Activated CD4-positive, alpha-beta T cell treated with anti-CD3 and anti-CD28 coated beads for 36 hours (primary cell): ENCODE results near the gene CDC5L. TPM values are rescaled to one million over a fixed set of nuclear protein-coding genes. Genes with fewer than 3 reads are reported as not detected.
"Not testable (repeated sequence)": the region's sequence is repeated elsewhere in the genome, so short reads cannot be mapped to it uniquely, and the experiment has no call there.

ENCODE experiments used
- ATAC-seq: fragments of 200-7000 bp; cut with Tn5 transposase; one replicate; pipeline ENCODE4 v1.10.0; 2021; ENCODE audit warnings: mild to moderate bottlenecking, moderate library complexity
- CTCF ChIA-PET: fragments of 350-600 bp; sonication (Branson Sonifier 250); formaldehyde crosslinking; loops from one replicate; lab custom pipeline; 2021; ENCODE audit warnings: antibody characterized with exemption; lab: Charles Lee
- POLR2A ChIA-PET: fragments of 350-600 bp; sonication (Branson Sonifier 250); formaldehyde crosslinking; loops from one replicate; lab custom pipeline; 2021; ENCODE audit warnings: antibody characterized with exemption, inconsistent platforms; lab: Charles Lee
- DNase-seq: peaks from one replicate; pipeline ENCODE4 v3.0.0-alpha.2; 2020
- H3K27ac Mint-ChIP-seq: one replicate; pipeline ENCODE4 v1.8.0; 2021; ENCODE audit warnings: mixed read lengths
- H3K27me3 Mint-ChIP-seq: one replicate; pipeline ENCODE4 v1.8.0; 2021; ENCODE audit warnings: mixed read lengths
- H3K36me3 Mint-ChIP-seq: one replicate; pipeline ENCODE4 v1.8.0; 2021; ENCODE audit warnings: low read depth, mixed read lengths
- H3K4me1 Mint-ChIP-seq: one replicate; pipeline ENCODE4 v1.8.0; 2021; ENCODE audit warnings: mixed read lengths
- H3K4me3 Mint-ChIP-seq: one replicate; pipeline ENCODE4 v1.8.0; 2021; ENCODE audit warnings: mild to moderate bottlenecking, moderate library complexity, mixed read lengths
- H3K9me3 Mint-ChIP-seq: one replicate; pipeline ENCODE4 v1.8.0; 2021; ENCODE audit warnings: low read depth, mixed read lengths
- intact Hi-C, 2 experiments: fragments of 100-400 bp; cut with DNase I in 1 of 2; cut with micrococcal nuclease in 1 of 2; formaldehyde crosslinking; loops; one replicate each; pipeline versions ENCODE4 v1.14.2 to v1.15.1; 2022 to 2024; cut with DNase I, micrococcal nuclease
- total RNA-seq, 2 experiments: library from RNA; stranded (reverse); gene quantifications; one replicate each; pipeline ENCODE4 v1.2.3, GENCODE V29; 2021

Gene CDC5L
- total RNA-seq, result 10 to 100 TPM; 25.1 to 28.9 TPM

- H3K36me3 Mint-ChIP-seq, result peaks cover 37% of the 10 kb centered on the region
Observed at GRCh38 chr6:44387346-44388134, at the start of gene CDC5L. CDC5L (plus strand) TSS chr6:44387706; CDS start chr6:44387824, 118 bp downstream.

GRCh38 chr6:44338228-44339122, 49.0 kb upstream of the CDC5L start:
- Mint-ChIP-seq H3K4me1 (peaks cover 5% of the 10 kb centered on the region), H3K9me3 (no peaks in the 10 kb centered on the region), H3K27me3 (peaks cover 15% of the 10 kb centered on the region), H3K36me3 (no peaks in the 10 kb centered on the region), H3K27ac (no peak overlapping the region), H3K4me3 (no peak overlapping the region)
- ATAC-seq (peak; percentile 84), DNase-seq (peak; percentile 81)
- intact Hi-C loops, result loop anchor here (1.0 to 5.0 kb wide), 6 partner anchors 70 to 568 kb away; partner anchors contain the start of gene VEGFA (in 1 of the 2)
- CTCF ChIA-PET, result interaction anchor here (0.6 to 4.2 kb wide), 27 partner anchors 7 to 521 kb away, joined by 3 to 56 read pairs (median 4); partner anchors contain the start of genes AARS2, NFKBIE, SLC35B2 and TMEM151B
- POLR2A ChIA-PET, result interaction anchor here (0.6 kb wide), 1 partner anchor 235 kb away, joined by 4 read pairs; no protein-coding TSS in a partner anchor

More at GRCh38 chr6:44387346-44388134, at the start of gene CDC5L:
- Mint-ChIP-seq H3K27me3 (no peaks in the 10 kb centered on the region), H3K27ac (peak within 1 kb of the TSS; percentile 98), H3K9me3 (no peaks in the 10 kb centered on the region), H3K4me1 (peaks cover 31% of the 10 kb centered on the region), H3K4me3 (peak within 1 kb of the TSS; percentile 97)
- ATAC-seq, result peak; percentile 95
- POLR2A ChIA-PET, result interaction anchor here (0.6 to 1.5 kb wide), 3 partner anchors 55 to 141 kb away, joined by 3 to 7 read pairs (median 3); partner anchors contain the start of gene HSP90AB1
- DNase-seq, result peak; percentile 95
- CTCF ChIA-PET, result interaction anchor here (0.7 to 1.6 kb wide), 6 partner anchors 9 to 618 kb away, joined by 3 to 5 read pairs (median 3); partner anchors contain the start of gene AARS2
- intact Hi-C loops, result loop anchor here in 1 of 2 experiments (1.0 to 5.0 kb wide), 11 partner anchors 74 to 1020 kb away; partner anchors contain the start of genes AARS2, HSP90AB1, MRPL14 and NFKBIE

- DNase-seq (no peak), ATAC-seq (no peak)
- intact Hi-C loops, result loop anchor here in 1 of 2 experiments (2.0 to 5.0 kb wide), 2 partner anchors 187 to 568 kb away; partner anchors contain the start of gene VEGFA
- Mint-ChIP-seq H3K4me1 (peaks cover 5% of the 10 kb centered on the region), H3K9me3 (no peaks in the 10 kb centered on the region), H3K36me3 (no peaks in the 10 kb centered on the region), H3K27ac (no peak overlapping the region), H3K27me3 (peaks cover 23% of the 10 kb centered on the region), H3K4me3 (no peak overlapping the region)
- CTCF ChIA-PET, result interaction anchor here (0.5 to 3.9 kb wide), 17 partner anchors 8 to 672 kb away, joined by 3 to 56 read pairs (median 4); partner anchors contain the start of genes SLC35B2 and TMEM151B
- POLR2A ChIA-PET, result interaction anchor here (0.6 to 0.7 kb wide), 2 partner anchors 8 to 84 kb away, joined by 4 to 7 read pairs; no protein-coding TSS in a partner anchor
Observed at GRCh38 chr6:44339301-44339700, 48.2 kb upstream of the CDC5L start.

- CTCF ChIA-PET, result interaction anchor here (0.5 to 3.9 kb wide), 12 partner anchors 9 to 673 kb away, joined by 3 to 56 read pairs (median 4); partner anchors contain the start of genes SLC35B2 and TMEM151B
- peaks cover 30% of the 10 kb centered on the region for H3K27me3 Mint-ChIP-seq
- H3K9me3 Mint-ChIP-seq, result no peaks in the 10 kb centered on the region
- ATAC-seq, result peak; percentile 90
- H3K27ac Mint-ChIP-seq, result no peak overlapping the region
- H3K4me3 Mint-ChIP-seq, result no peak overlapping the region
- peak; percentile 48 for DNase-seq
- H3K36me3 Mint-ChIP-seq, result no peaks in the 10 kb centered on the region
- H3K4me1 Mint-ChIP-seq, result peaks cover 5% of the 10 kb centered on the region
- POLR2A ChIA-PET, result interaction anchor here (0.6 to 0.7 kb wide), 4 partner anchors 8 to 264 kb away, joined by 3 to 7 read pairs (median 4); no protein-coding TSS in a partner anchor
- intact Hi-C loops, result loop anchor here in 1 of 2 experiments (2.0 to 5.0 kb wide), 2 partner anchors 188 to 569 kb away; partner anchors contain the start of gene VEGFA
Observed at GRCh38 chr6:44339763-44340625, 47.5 kb upstream of the CDC5L start.

GRCh38 chr6:44341095-44341890, 46.2 kb upstream of the CDC5L start:
- no peaks in the 10 kb centered on the region for H3K9me3 Mint-ChIP-seq

GRCh38 chr6:44342052-44342451, 45.5 kb upstream of the CDC5L start:
- no peaks in the 10 kb centered on the region for H3K36me3 Mint-ChIP-seq
- DNase-seq (no peak), ATAC-seq (no peak)
- CTCF ChIA-PET, result interaction anchor here (0.7 to 1.6 kb wide), 4 partner anchors 10 to 75 kb away, joined by 3 to 4 read pairs (median 4); no protein-coding TSS in a partner anchor
- H3K27me3 Mint-ChIP-seq, result peaks cover 32% of the 10 kb centered on the region
- H3K9me3 Mint-ChIP-seq, result no peaks in the 10 kb centered on the region
- peaks cover 5% of the 10 kb centered on the region for H3K4me1 Mint-ChIP-seq
- POLR2A ChIA-PET, result no interaction called here
- intact Hi-C loops, result no loop called here
- H3K27ac Mint-ChIP-seq, result no peak overlapping the region
- H3K4me3 Mint-ChIP-seq, result no peak overlapping the region

More at GRCh38 chr6:44341095-44341890, 46.2 kb upstream of the CDC5L start:
- H3K4me1 Mint-ChIP-seq, result peaks cover 5% of the 10 kb centered on the region
- ChIA-PET POLR2A (interaction anchor here (0.5 kb wide), 1 partner anchor 15 kb away, joined by 4 read pairs; no protein-coding TSS in a partner anchor), CTCF (interaction anchor here (0.6 to 1.6 kb wide), 4 partner anchors 9 to 181 kb away, joined by 3 to 4 read pairs (median 4); no protein-coding TSS in a partner anchor)
- H3K27me3 Mint-ChIP-seq, result peaks cover 31% of the 10 kb centered on the region
- intact Hi-C loops, result no loop called here
- ATAC-seq, result no peak
- no peak overlapping the region for H3K27ac Mint-ChIP-seq
- H3K36me3 Mint-ChIP-seq, result no peaks in the 10 kb centered on the region
- DNase-seq, result no peak
- H3K4me3 Mint-ChIP-seq, result no peak overlapping the region

- ChIA-PET CTCF (interaction anchor here (0.7 to 1.6 kb wide), 5 partner anchors 10 to 75 kb away, joined by 3 to 4 read pairs (median 4); partner anchors contain the start of gene AARS2), POLR2A (no interaction called here)
- Mint-ChIP-seq H3K27me3 (peaks cover 33% of the 10 kb centered on the region), H3K4me3 (no peak within 1 kb of the TSS), H3K4me1 (peaks cover 5% of the 10 kb centered on the region), H3K9me3 (no peaks in the 10 kb centered on the region), H3K27ac (no peak within 1 kb of the TSS), H3K36me3 (no peaks in the 10 kb centered on the region)
- intact Hi-C loops, result no loop called here
- DNase-seq, result peak; percentile 18
- no peak for ATAC-seq
Observed at GRCh38 chr6:44342489-44342888, 45.0 kb upstream of the CDC5L start, which contains the start of gene SPATS1. SPATS1 (plus strand) TSS chr6:44342650; CDS start chr6:44343096, 446 bp downstream.

GRCh38 chr6:44346818-44347217, 40.7 kb upstream of the CDC5L start:
- intact Hi-C loops, H3K4me1 Mint-ChIP-seq, POLR2A ChIA-PET, ATAC-seq, H3K36me3 Mint-ChIP-seq, H3K4me3 Mint-ChIP-seq, H3K9me3 Mint-ChIP-seq, H3K27ac Mint-ChIP-seq, DNase-seq: not testable (repeated sequence)
- peaks cover 29% of the 10 kb centered on the region for H3K27me3 Mint-ChIP-seq
- CTCF ChIA-PET, result interaction anchor here (1.1 to 1.5 kb wide), 2 partner anchors 11 to 34 kb away, joined by 3 read pairs; partner anchors contain the start of gene AARS2
